H1 (cell line): ENCODE results near the gene PTPRD. TPM values are rescaled to one million over a fixed set of nuclear protein-coding genes. Genes with fewer than 3 reads are reported as not detected.

Source experiments
- CTCF ChIA-PET: fragments of 300-600 bp; sonication (Branson Sonifier 250); formaldehyde crosslinking; loops from one replicate; lab custom pipeline; 2021; ENCODE audit not compliant: partially characterized antibody; lab: Charles Lee
- POLR2A ChIA-PET: fragments of 300-600 bp; sonication (Branson Sonifier 250); formaldehyde crosslinking; loops from one replicate; lab custom pipeline; 2021; ENCODE audit warnings: inconsistent platforms; ENCODE audit not compliant: partially characterized antibody; lab: Charles Lee
- DNase-seq, 2 experiments: peaks; one replicate each; pipeline versions ENCODE4 v3.0.0 to v3.0.0-alpha.2; 2010 to 2022; ENCODE audit warnings: low spot score in 2 of 2, low read depth in 1 of 2, mixed read lengths in 1 of 2
- FAIRE-seq: peaks from 2 replicates; lab custom pipeline; 2011; peaks lifted over from hg19 to GRCh38; lab: Jason Lieb, UNC
- H2AFZ ChIP-seq: 2 replicates; pipeline ENCODE4 v1.8.1; 2012; ENCODE audit warnings: low read length, inconsistent platforms
- H2AK5ac ChIP-seq: 2 replicates; pipeline ENCODE4 v1.6.1; 2013; ENCODE audit warnings: low read depth, low read length
- H2BK120ac ChIP-seq: replicated peaks from 2 replicates; pipeline ENCODE3; 2013; ENCODE audit warnings: low read depth, low read length, inconsistent platforms
- H2BK12ac ChIP-seq: 2 replicates; pipeline ENCODE4 v1.6.1; 2013; ENCODE audit warnings: low read depth, low read length
- H2BK15ac ChIP-seq: 2 replicates; pipeline ENCODE4 v1.6.1; 2013; ENCODE audit warnings: low read length
- H2BK20ac ChIP-seq: 2 replicates; pipeline ENCODE4 v1.6.1; 2013; ENCODE audit warnings: low read length
- H2BK5ac ChIP-seq: 2 replicates; pipeline ENCODE4 v1.6.1; 2013; ENCODE audit warnings: low read depth, low read length
- H3K14ac ChIP-seq: 2 replicates; pipeline ENCODE4 v1.6.1; 2013; ENCODE audit warnings: inconsistent platforms; ENCODE audit not compliant: insufficient read length
- H3K18ac ChIP-seq: 2 replicates; pipeline ENCODE4 v1.6.1; 2013; ENCODE audit warnings: low read length; ENCODE audit errors: extremely low read depth
- H3K23ac ChIP-seq: 2 replicates; pipeline ENCODE4 v1.6.1; 2013; ENCODE audit warnings: inconsistent platforms; ENCODE audit not compliant: insufficient read length
- H3K23me2 ChIP-seq: 2 replicates; pipeline ENCODE4 v1.6.1; 2013; ENCODE audit warnings: low read depth, low read length
- H3K27ac ChIP-seq: 2 replicates; pipeline ENCODE4 v1.6.1; 2011; ENCODE audit warnings: low read depth, low read length, inconsistent platforms
- H3K27me3 ChIP-seq, 4 experiments: replicated peaks in 1 of 4; 1 replicate in 1 of 4; 2 replicates in 3 of 4; pipeline versions ENCODE4 v1.6.1 to v1.8.1; 2011 to 2013; ENCODE audit warnings: low read length in 3 of 4, mild to moderate bottlenecking in 3 of 4, inconsistent platforms in 2 of 4, mixed read lengths in 2 of 4, moderate library complexity in 1 of 4; ENCODE audit not compliant: control insufficient read depth in 3 of 4, insufficient read depth in 3 of 4; ENCODE audit errors: extremely low read depth in 1 of 4
- H3K36me3 ChIP-seq, 4 experiments: 2 replicates each; pipeline versions ENCODE4 v1.6.1 to v1.8.1; 2011 to 2013; ENCODE audit warnings: mild to moderate bottlenecking in 4 of 4, low read length in 3 of 4, moderate library complexity in 2 of 4, control low read depth in 1 of 4, inconsistent platforms in 1 of 4; ENCODE audit not compliant: insufficient read depth in 4 of 4, control insufficient read depth in 2 of 4
- H3K4ac ChIP-seq: replicated peaks from 2 replicates; pipeline ENCODE3; 2013; ENCODE audit warnings: low read length, low read depth, mixed read lengths, inconsistent platforms; ENCODE audit not compliant: insufficient read length
- H3K4me1 ChIP-seq, 4 experiments: replicated peaks in 1 of 4; 1 replicate in 1 of 4; 2 replicates in 3 of 4; pipeline versions ENCODE4 v1.6.1 to v1.8.1; 2011 to 2013; ENCODE audit warnings: low read length in 3 of 4, inconsistent platforms in 2 of 4, mixed read lengths in 1 of 4; ENCODE audit not compliant: insufficient read depth in 4 of 4, control insufficient read depth in 3 of 4
- H3K4me2 ChIP-seq, 2 experiments: 2 replicates each; pipeline versions ENCODE4 v1.6.1 to v1.8.1; 2011 to 2013; ENCODE audit warnings: low read depth in 2 of 2, low read length in 2 of 2, control low read depth in 1 of 2, inconsistent platforms in 1 of 2, mild to moderate bottlenecking in 1 of 2; ENCODE audit not compliant: insufficient read depth in 1 of 2
- H3K4me3 ChIP-seq, 4 experiments: fragments of 200-600, 300-600 bp in 1 of 4; sonication (generic), shearing (Covaris generic), sonication (Bioruptor Twin) in 1 of 4; 2 replicates each; pipeline versions ENCODE4 v1.5.1 to v1.8.1; 2011 to 2016; ENCODE audit warnings: low read length in 4 of 4, low read depth in 3 of 4, control low read depth in 2 of 4, inconsistent platforms in 2 of 4, mild to moderate bottlenecking in 2 of 4, mixed read lengths in 1 of 4, moderate library complexity in 1 of 4; ENCODE audit not compliant: insufficient read depth in 2 of 4; ENCODE audit errors: extremely low read depth in 1 of 4
- H3K56ac ChIP-seq: replicated peaks from 2 replicates; pipeline ENCODE3; 2013; ENCODE audit warnings: low read depth, mild to moderate bottlenecking, mixed read lengths, low read length, inconsistent platforms; ENCODE audit not compliant: insufficient read length
- H3K79me1 ChIP-seq: 2 replicates; pipeline ENCODE4 v1.6.1; 2013; ENCODE audit warnings: low read depth, low read length, control low read depth
- H3K79me2 ChIP-seq, 2 experiments: 2 replicates each; pipeline versions ENCODE4 v1.6.1 to v1.8.1; 2012 to 2013; ENCODE audit warnings: low read length in 2 of 2, mild to moderate bottlenecking in 2 of 2, inconsistent platforms in 1 of 2; ENCODE audit not compliant: insufficient read depth in 2 of 2, control insufficient read depth in 1 of 2
- H3K9ac ChIP-seq, 4 experiments: replicated peaks in 1 of 4; 1 replicate in 1 of 4; 2 replicates in 3 of 4; pipeline versions ENCODE4 v1.6.1 to v1.8.1; 2011 to 2013; ENCODE audit warnings: low read depth in 3 of 4, low read length in 3 of 4, control low read depth in 2 of 4, mild to moderate bottlenecking in 2 of 4, moderate library complexity in 2 of 4, inconsistent platforms in 1 of 4; ENCODE audit errors: extremely low read depth in 1 of 4
- H3K9me3 ChIP-seq, 2 experiments: 2 replicates each; pipeline versions ENCODE4 v1.6.1 to v1.8.1; 2012 to 2013; ENCODE audit warnings: mild to moderate bottlenecking in 2 of 2, moderate library complexity in 2 of 2, control low read depth in 1 of 2, inconsistent platforms in 1 of 2, low read depth in 1 of 2, low read length in 1 of 2, mixed read lengths in 1 of 2; ENCODE audit not compliant: insufficient read depth in 2 of 2
- H4K20me1 ChIP-seq, 2 experiments: replicated peaks in 1 of 2; 2 replicates each; pipeline versions ENCODE3 to v1.8.1; 2011 to 2013; ENCODE audit warnings: inconsistent platforms in 2 of 2, low read length in 2 of 2, mild to moderate bottlenecking in 1 of 2; ENCODE audit not compliant: insufficient read depth in 2 of 2, control insufficient read depth in 1 of 2
- H4K5ac ChIP-seq: 2 replicates; pipeline ENCODE4 v1.6.1; 2013; ENCODE audit warnings: low read length, low read depth, mixed read lengths, inconsistent platforms; ENCODE audit not compliant: insufficient read length
- H4K8ac ChIP-seq: 2 replicates; pipeline ENCODE4 v1.8.0; 2013; ENCODE audit warnings: mild to moderate bottlenecking, moderate library complexity, low read length, inconsistent platforms; ENCODE audit not compliant: insufficient read depth; ENCODE audit errors: extremely low read depth
- H4K91ac ChIP-seq: replicated peaks from 2 replicates; pipeline ENCODE3; 2013; ENCODE audit warnings: low read length, mixed read lengths, inconsistent platforms; ENCODE audit not compliant: insufficient read length
- BACH1 ChIP-seq: IDR thresholded peaks from 2 replicates; pipeline ENCODE4 v1.6.1; 2012; ENCODE audit warnings: low read length, improper control_type of control experiment
- BRCA1 ChIP-seq: IDR thresholded peaks from 2 replicates; pipeline ENCODE4 v1.6.1; 2012; ENCODE audit warnings: low read depth, low read length, improper control_type of control experiment
- CBX8 ChIP-seq: fragments of 300-800, 300-1000 bp; sonication (generic); IDR thresholded peaks from 2 replicates; pipeline ENCODE4 v1.7.1; 2016; ENCODE audit warnings: low read depth, low read length, borderline replicate concordance
- FOSL1 ChIP-seq: IDR thresholded peaks from 2 replicates; pipeline ENCODE4 v1.6.1; 2011; ENCODE audit warnings: mild to moderate bottlenecking, low read depth, low read length, moderate library complexity; ENCODE audit not compliant: insufficient read depth
- GABPA ChIP-seq: IDR thresholded peaks from 2 replicates; pipeline ENCODE4 v1.6.1; 2011; ENCODE audit warnings: mild to moderate bottlenecking, low read length, moderate library complexity, borderline replicate concordance; ENCODE audit not compliant: insufficient read depth
- KDM1A ChIP-seq: fragments of 200-600, 300-600 bp; sonication (generic); IDR thresholded peaks from 2 replicates; pipeline ENCODE4 v1.7.1; 2016; ENCODE audit warnings: mild to moderate bottlenecking, low read length, borderline replicate concordance
- RAD21 ChIP-seq, 2 experiments: IDR thresholded peaks in 1 of 2; conservative IDR thresholded peaks in 1 of 2; 2 replicates each; pipeline ENCODE4 v1.6.1; 2011; ENCODE audit warnings: low read depth in 2 of 2, low read length in 2 of 2, improper control_type of control experiment in 1 of 2, inconsistent platforms in 1 of 2, mild to moderate bottlenecking in 1 of 2, moderate library complexity in 1 of 2
- RFX5 ChIP-seq: IDR thresholded peaks from 2 replicates; pipeline ENCODE4 v1.6.1; 2011; ENCODE audit warnings: low read depth, low read length, improper control_type of control experiment, borderline replicate concordance
- RXRA ChIP-seq: IDR thresholded peaks from 2 replicates; pipeline ENCODE4 v1.6.1; 2011; ENCODE audit warnings: low read depth, mild to moderate bottlenecking, low read length, moderate library complexity; ENCODE audit not compliant: insufficient read depth
- SRF ChIP-seq: IDR thresholded peaks from 2 replicates; pipeline ENCODE4 v1.6.1; 2011; ENCODE audit warnings: mild to moderate bottlenecking, low read depth, low read length, moderate library complexity
- TAF1 ChIP-seq: IDR thresholded peaks from 2 replicates; pipeline ENCODE4 v1.6.1; 2011; ENCODE audit warnings: mild to moderate bottlenecking, low read depth, low read length
- YY1 ChIP-seq: IDR thresholded peaks from 2 replicates; pipeline ENCODE4 v1.6.1; 2011; ENCODE audit warnings: low read depth, mild to moderate bottlenecking, low read length
- ZNF274 ChIP-seq: IDR thresholded peaks from 2 replicates; pipeline ENCODE4 v1.7.0; 2012; ENCODE audit warnings: low read length, borderline replicate concordance; ENCODE audit errors: extremely low read depth
- WGBS, 2 experiments: shearing (Covaris generic) in 1 of 2; methylation state at CpG; one replicate each; pipeline versions ENCODE4 v1.1.6 to v1.1.7; 2013 to 2015; ENCODE audit warnings: low lambda C conversion rate in 2 of 2, mixed read lengths in 2 of 2, inconsistent platforms in 1 of 2, low coverage in 1 of 2, missing lambda C conversion rate in 1 of 2; ENCODE audit not compliant: insufficient replicate concordance in 2 of 2, insufficient coverage in 1 of 2, insufficient read length in 1 of 2; ENCODE audit errors: extremely low coverage in 1 of 2, missing lambda C conversion rate in 1 of 2; 5-methylcytosine and 5-hydroxymethylcytosine counted together
- polyA plus RNA-seq, 7 experiments: library from polyadenylated mRNA; depleted of rRNA in 3 of 7; stranded (reverse) in 5 of 7; unstranded in 2 of 7; fragments of >200 nt in 5 of 7; fragments of 200-250 nt in 2 of 7; gene quantifications; 1 replicate in 5 of 7; 2 replicates in 1 of 7; 4 replicates in 1 of 7; pipeline versions ENCODE4 v1.2.1 to v1.2.3, GENCODE V29; 2011 to 2013; ENCODE audit warnings: missing spikeins in 2 of 7, mixed read lengths in 2 of 7
- total RNA-seq: library from RNA; stranded (reverse); fragmentation: NEBNext Ultra II Directional; extraction: Animal tissue kit (Norgen Biotek cat#: 25700); gene quantifications from 2 replicates; pipeline ENCODE4 v1.2.1, GENCODE V29; 2021
- TF ChIP-seq, protein P1 (sequence below): IDR thresholded peaks from 2 replicates; pipeline ENCODE4 v1.6.1; 2012; ENCODE audit warnings: inconsistent platforms

The PTPRD gene
- total and polyA plus RNA-seq, 2 of the 8 experiments (the other 6 are each of a cell fraction or from before 2014, with no cell fraction given) = 17.2 to 77.0 TPM

DNA sequence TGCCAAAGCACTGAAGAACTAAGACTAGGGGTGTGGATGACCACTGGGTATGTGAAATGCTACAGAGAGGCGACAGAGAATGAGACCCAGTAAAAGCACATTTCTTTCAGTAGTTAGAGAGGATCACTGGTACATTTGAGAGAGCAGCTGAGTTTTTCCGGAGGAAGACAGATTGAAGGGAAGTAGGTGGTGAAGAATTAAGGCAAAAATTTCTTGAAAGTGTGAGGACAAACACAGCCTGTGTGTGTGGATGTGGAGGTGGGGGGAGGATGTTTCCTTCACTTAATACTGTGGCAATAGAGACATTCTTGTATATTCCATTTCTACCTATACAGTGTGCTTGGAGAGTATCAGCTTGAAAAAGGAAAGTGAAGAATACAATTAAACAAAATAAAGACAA is 1942.1 kb downstream of the PTPRD start:
- no peaks in the 10 kb centered on the region for H3K36me3 ChIP-seq
- H2BK15ac ChIP-seq = no peak overlapping the region
- no peak overlapping the region for H4K91ac ChIP-seq
- no peak overlapping the region for H3K14ac ChIP-seq
- H3K4me3 ChIP-seq = no peak overlapping the region
- FAIRE-seq (no peak), DNase-seq (no peak)
- H3K56ac ChIP-seq = no peak overlapping the region
- no peak overlapping the region for H3K9ac ChIP-seq
- H2AK5ac ChIP-seq = no peak overlapping the region
- no peak overlapping the region for H3K18ac ChIP-seq
- ChIA-PET POLR2A (no interaction called here), CTCF (interaction anchor here (0.7 to 0.9 kb wide), 2 partner anchors 17 to 21 kb away, joined by 3 read pairs; no protein-coding TSS in a partner anchor)
- WGBS, 2 experiments = 92% methylated on average over 2 of the region's 2 CpGs; no CpG with 5 or more reads in 1 of the 2 experiments
- H3K4ac ChIP-seq = no peak overlapping the region
- no peaks in the 10 kb centered on the region for H3K9me3 ChIP-seq
- no peak overlapping the region for H2AFZ ChIP-seq
- H2BK12ac ChIP-seq = no peak overlapping the region
- H3K4me1 ChIP-seq = no peaks in the 10 kb centered on the region
- no peaks in the 10 kb centered on the region; the same call in 1 of the 2 replicates for H3K23me2 ChIP-seq
- H3K23ac ChIP-seq = no peak overlapping the region
- H2BK20ac ChIP-seq = no peak overlapping the region
- no peaks in the 10 kb centered on the region for H3K27me3 ChIP-seq
- no peak overlapping the region for H3K27ac ChIP-seq
- H4K8ac ChIP-seq = no peak overlapping the region
- H4K20me1 ChIP-seq = no peaks in the 10 kb centered on the region
- H4K5ac ChIP-seq = no peak overlapping the region
- H3K79me1 ChIP-seq = no peaks in the 10 kb centered on the region
- no peaks in the 10 kb centered on the region; a peak in 1 of 4 replicates for H3K79me2 ChIP-seq
- H3K4me2 ChIP-seq = no peak overlapping the region
- H2BK5ac ChIP-seq = no peak overlapping the region
- no peak overlapping the region for H2BK120ac ChIP-seq
- TF ChIP-seq FOSL1 (no peak), BRCA1 (no peak), YY1 (no peak), CBX8 (no peak), ZNF274 (no peak), BACH1 (no peak), RAD21 (IDR thresholded peaks at IDR 0.05 in 1 of 2, conservative IDR thresholded peaks at IDR 0.05 in 1 of 2; ENCODE audit: low read depth in 2 of 2, low read length in 2 of 2) (no peak), KDM1A (no peak), SRF (no peak), RFX5 (no peak), GABPA (no peak), RXRA (no peak), TAF1 (no peak)
- TF ChIP-seq, protein P1, sequence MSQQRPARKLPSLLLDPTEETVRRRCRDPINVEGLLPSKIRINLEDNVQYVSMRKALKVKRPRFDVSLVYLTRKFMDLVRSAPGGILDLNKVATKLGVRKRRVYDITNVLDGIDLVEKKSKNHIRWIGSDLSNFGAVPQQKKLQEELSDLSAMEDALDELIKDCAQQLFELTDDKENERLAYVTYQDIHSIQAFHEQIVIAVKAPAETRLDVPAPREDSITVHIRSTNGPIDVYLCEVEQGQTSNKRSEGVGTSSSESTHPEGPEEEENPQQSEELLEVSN = no peak
